OCI-LY3 (cell line): Measurements from ENCODE around the gene VPS26C.

Experiments
- H2AFZ ChIP-seq: fragments of 200-600, 300-600 bp; shearing (Covaris generic); 2 replicates; pipeline ENCODE4 v1.6.0; 2014; ENCODE audit warnings: antibody characterized with exemption, low read depth, low read length
- H3K27ac ChIP-seq: fragments of 200-600, 300-600 bp; sonication (generic); 2 replicates; pipeline ENCODE4 v1.5.1; 2014; ENCODE audit warnings: mild to moderate bottlenecking, low read length, moderate library complexity, mixed read lengths
- H3K27me3 ChIP-seq: fragments of 200-600, 300-600 bp; sonication (generic); 2 replicates; pipeline ENCODE4 v1.6.1; 2014; ENCODE audit warnings: low read depth, low read length, mixed read lengths
- H3K36me3 ChIP-seq: fragments of 200-600, 300-600 bp; sonication (generic); replicated peaks from 2 replicates; pipeline ENCODE3; 2014; ENCODE audit warnings: low read depth, low read length, mixed read lengths
- H3K4me1 ChIP-seq: fragments of 300-600, 200-600 bp; sonication (generic); 2 replicates; pipeline ENCODE4 v1.6.1; 2014; ENCODE audit warnings: low read length, mixed read lengths
- H3K4me2 ChIP-seq: fragments of 200-600, 300-600 bp; sonication (generic); 2 replicates; pipeline ENCODE4 v1.6.1; 2014; ENCODE audit warnings: low read length, mixed read lengths
- H3K4me3 ChIP-seq: fragments of 300-600, 200-600 bp; sonication (generic); 2 replicates; pipeline ENCODE4 v1.5.1; 2014; ENCODE audit warnings: antibody characterized with exemption, mild to moderate bottlenecking, low read length, moderate library complexity
- H3K79me2 ChIP-seq: fragments of 300-600, 200-600 bp; shearing (Covaris generic); 2 replicates; pipeline ENCODE4 v1.6.1; 2014; ENCODE audit warnings: mild to moderate bottlenecking, low read length, mixed read lengths
- H3K9ac ChIP-seq: fragments of 300-600, 200-600 bp; shearing (Covaris generic); 2 replicates; pipeline ENCODE4 v1.6.0; 2014; ENCODE audit warnings: mild to moderate bottlenecking, low read length, moderate library complexity
- H3K9me3 ChIP-seq: fragments of 200-600, 300-600 bp; shearing (Covaris generic); 2 replicates; pipeline ENCODE4 v1.6.1; 2014; ENCODE audit warnings: low read length, mixed read lengths; ENCODE audit not compliant: insufficient read depth
- H4K20me1 ChIP-seq: fragments of 200-600, 300-600 bp; sonication (generic); 2 replicates; pipeline ENCODE4 v1.6.1; 2016; ENCODE audit warnings: low read length, mixed read lengths; ENCODE audit not compliant: insufficient read depth
- EZH2phosphoT487 ChIP-seq: fragments of 200-600 bp; shearing (Covaris generic); IDR thresholded peaks from 2 replicates; pipeline ENCODE4 v1.6.1; 2018; ENCODE audit warnings: antibody characterized with exemption, mixed run types, low read depth
- TF ChIP-seq, protein P1 (sequence below): fragments of 200-600, 300-600 bp; sonication (generic); IDR thresholded peaks from 2 replicates; pipeline ENCODE4 v1.5.1; 2014; ENCODE audit warnings: antibody characterized with exemption, low read length, low read depth

Gene VPS26C

GRCh38 chr21:37273911-37274690, 7.0 kb upstream of the VPS26C start:
- no peaks in the 10 kb centered on the region for H3K79me2 ChIP-seq
- no peaks in the 10 kb centered on the region for H3K9me3 ChIP-seq
- peaks cover 11% of the 10 kb centered on the region for H3K4me1 ChIP-seq
- no peak overlapping the region for H3K27ac ChIP-seq
- TF ChIP-seq, protein P1, sequence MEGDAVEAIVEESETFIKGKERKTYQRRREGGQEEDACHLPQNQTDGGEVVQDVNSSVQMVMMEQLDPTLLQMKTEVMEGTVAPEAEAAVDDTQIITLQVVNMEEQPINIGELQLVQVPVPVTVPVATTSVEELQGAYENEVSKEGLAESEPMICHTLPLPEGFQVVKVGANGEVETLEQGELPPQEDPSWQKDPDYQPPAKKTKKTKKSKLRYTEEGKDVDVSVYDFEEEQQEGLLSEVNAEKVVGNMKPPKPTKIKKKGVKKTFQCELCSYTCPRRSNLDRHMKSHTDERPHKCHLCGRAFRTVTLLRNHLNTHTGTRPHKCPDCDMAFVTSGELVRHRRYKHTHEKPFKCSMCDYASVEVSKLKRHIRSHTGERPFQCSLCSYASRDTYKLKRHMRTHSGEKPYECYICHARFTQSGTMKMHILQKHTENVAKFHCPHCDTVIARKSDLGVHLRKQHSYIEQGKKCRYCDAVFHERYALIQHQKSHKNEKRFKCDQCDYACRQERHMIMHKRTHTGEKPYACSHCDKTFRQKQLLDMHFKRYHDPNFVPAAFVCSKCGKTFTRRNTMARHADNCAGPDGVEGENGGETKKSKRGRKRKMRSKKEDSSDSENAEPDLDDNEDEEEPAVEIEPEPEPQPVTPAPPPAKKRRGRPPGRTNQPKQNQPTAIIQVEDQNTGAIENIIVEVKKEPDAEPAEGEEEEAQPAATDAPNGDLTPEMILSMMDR = no peak
- TF ChIP-seq EZH2phosphoT487 = no peak
- H3K27me3 ChIP-seq = no peaks in the 10 kb centered on the region
- H3K9ac ChIP-seq = peak overlapping the region; percentile 45
- H3K4me3 ChIP-seq = peak overlapping the region; percentile 74
- H3K36me3 ChIP-seq = no peaks in the 10 kb centered on the region
- peak overlapping the region; percentile 77 for H3K4me2 ChIP-seq
- no peaks in the 10 kb centered on the region for H4K20me1 ChIP-seq
- peak overlapping the region; percentile 78 for H2AFZ ChIP-seq

DNA sequence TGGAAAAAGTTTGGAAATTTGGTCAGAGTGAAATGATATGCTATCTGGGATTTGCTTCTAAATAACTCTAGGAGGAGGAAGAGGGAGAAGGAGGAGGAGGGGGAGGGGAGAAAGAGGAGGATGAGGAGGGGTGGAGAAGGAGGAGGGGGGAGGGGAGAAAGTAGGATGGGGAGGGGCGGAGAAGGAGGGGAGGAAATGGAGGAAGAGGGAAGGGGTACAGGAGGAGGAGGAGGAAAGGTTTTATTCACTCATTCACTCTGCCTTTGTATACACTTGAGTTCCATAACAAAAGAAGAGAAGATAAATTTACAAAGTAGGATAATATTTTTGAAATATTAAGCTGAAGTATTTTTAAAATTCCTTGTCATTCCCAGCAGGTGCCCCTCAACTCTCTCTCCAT, 6.3 kb upstream of the VPS26C start:
- H3K9me3 ChIP-seq = no peaks in the 10 kb centered on the region
- H3K27me3 ChIP-seq = no peaks in the 10 kb centered on the region
- peak overlapping the region; percentile 45 for H3K9ac ChIP-seq
- TF ChIP-seq EZH2phosphoT487 = no peak
- TF ChIP-seq, protein P1 = no peak
- H3K36me3 ChIP-seq = no peaks in the 10 kb centered on the region
- H4K20me1 ChIP-seq = no peaks in the 10 kb centered on the region
- H3K4me1 ChIP-seq = peaks cover 14% of the 10 kb centered on the region
- peak overlapping the region; percentile 77 for H3K4me2 ChIP-seq
- H3K4me3 ChIP-seq = peak overlapping the region; percentile 74
- H3K79me2 ChIP-seq = peaks cover 4% of the 10 kb centered on the region; the same call in 1 of the 2 replicates
- H2AFZ ChIP-seq = peak overlapping the region; percentile 78
- H3K27ac ChIP-seq = no peak overlapping the region

- no peaks in the 10 kb centered on the region for H3K9me3 ChIP-seq
- no peak overlapping the region for H3K9ac ChIP-seq
- TF ChIP-seq EZH2phosphoT487 = no peak
- TF ChIP-seq, protein P1 = no peak
- H2AFZ ChIP-seq = no peak overlapping the region
- no peaks in the 10 kb centered on the region for H3K36me3 ChIP-seq
- H3K27me3 ChIP-seq = no peaks in the 10 kb centered on the region
- no peak overlapping the region for H3K4me3 ChIP-seq
- H3K27ac ChIP-seq = no peak overlapping the region
- no peak overlapping the region for H3K4me2 ChIP-seq
- no peaks in the 10 kb centered on the region for H4K20me1 ChIP-seq
- H3K79me2 ChIP-seq = peaks cover 9% of the 10 kb centered on the region; the same call in 1 of the 2 replicates
- peaks cover 15% of the 10 kb centered on the region for H3K4me1 ChIP-seq
Measured at GRCh38 chr21:37272897-37273296, 5.8 kb upstream of the VPS26C start.

DNA sequence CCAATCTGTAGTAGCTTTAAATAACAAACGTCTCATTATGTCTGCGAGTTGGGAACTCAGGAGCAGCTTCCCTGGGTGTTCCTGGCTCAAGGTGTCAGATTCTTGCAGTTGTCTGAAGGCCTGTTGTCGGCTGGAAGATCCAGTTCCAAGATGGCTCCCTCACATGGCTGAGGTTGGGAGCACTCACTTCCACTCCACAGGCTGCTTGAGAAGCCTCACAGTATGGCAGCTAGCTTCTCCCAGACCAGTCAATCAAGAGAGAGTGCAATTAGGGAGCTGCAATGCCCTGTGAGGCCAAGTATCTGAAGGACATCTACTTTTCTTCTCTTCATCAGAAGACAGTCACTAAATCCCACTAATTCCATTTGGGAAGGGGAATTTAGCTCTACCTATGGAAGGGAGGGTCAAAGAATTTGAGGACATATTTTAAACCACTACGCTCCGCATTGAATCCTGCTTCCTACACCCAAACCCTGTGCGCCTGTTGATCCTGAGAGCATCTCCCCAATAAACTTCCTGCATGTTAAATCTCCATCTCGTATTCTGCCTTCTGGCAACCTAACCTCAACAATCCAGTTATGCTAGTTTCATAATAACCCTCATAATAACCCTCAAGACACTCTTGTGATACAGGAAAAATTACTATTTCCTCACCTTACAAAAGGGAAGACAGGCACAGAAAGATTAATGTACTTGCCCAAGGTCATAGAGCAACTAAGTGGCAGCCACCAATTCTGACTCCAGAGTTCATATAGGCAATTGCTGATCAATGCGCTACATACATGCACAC, 3.6 kb upstream of the VPS26C start:
- H2AFZ ChIP-seq = no peak overlapping the region
- H3K27ac ChIP-seq = no peak overlapping the region
- H3K4me1 ChIP-seq = peaks cover 21% of the 10 kb centered on the region
- TF ChIP-seq, protein P1 = no peak
- no peak for TF ChIP-seq EZH2phosphoT487
- H3K9ac ChIP-seq = no peak overlapping the region
- H3K4me3 ChIP-seq = no peak overlapping the region
- peaks cover 20% of the 10 kb centered on the region for H3K79me2 ChIP-seq
- no peaks in the 10 kb centered on the region for H4K20me1 ChIP-seq
- no peak overlapping the region for H3K4me2 ChIP-seq
- H3K27me3 ChIP-seq = no peaks in the 10 kb centered on the region
- no peaks in the 10 kb centered on the region for H3K9me3 ChIP-seq
- H3K36me3 ChIP-seq = no peaks in the 10 kb centered on the region
